Muscle of back (tissue), 13 donors: ENCODE results near the gene WARS2. TPM values are rescaled to one million over a fixed set of nuclear protein-coding genes. Genes with fewer than 3 reads are reported as not detected.
"Not testable (repeated sequence)": the region's sequence is repeated elsewhere in the genome, so short reads cannot be mapped to it uniquely, and the experiment has no call there.

ENCODE experiments used
- DNase-seq, 3 donors: peaks; one replicate each; pipeline versions ENCODE4 v3.0.0 to v3.0.0-alpha.2; 2013
- long read RNA-seq, 9 donors: transcript quantifications; one replicate each; lab custom pipeline, GENCODE V29; 2026
- polyA plus RNA-seq, 10 donors: library from polyadenylated mRNA; unstranded; fragments of 120-200 nt; gene quantifications; one replicate each; pipeline ENCODE4 v1.2.1, GENCODE V29; 2013; ENCODE audit not compliant: insufficient read length in 10 of 10

The WARS2 gene
- polyA plus RNA-seq, result 10 to 100 TPM; 15.3 to 24.5 (median 20.6) TPM
- long read RNA-seq, donor 1, partial matches to known transcripts, result 0 of 5 reads
- long read RNA-seq, donor 1, other reads (novel, unspliced or antisense), result 0 of 5 reads
- long read RNA-seq, donor 2, transcript WARS2-201 (6 exons, 2,800 nt), result major isoform, 6 of 6 reads
- long read RNA-seq, donor 2, partial matches to known transcripts, result 0 of 6 reads
- long read RNA-seq, donor 2, other reads (novel, unspliced or antisense), result 0 of 6 reads
- long read RNA-seq, donor 3, result 0 reads
- long read RNA-seq, donor 4, partial matches to known transcripts, result 0 of 4 reads
- long read RNA-seq, donor 4, other reads (novel, unspliced or antisense), result 0 of 4 reads
- long read RNA-seq, donor 5, partial matches to known transcripts, result 0 of 4 reads
- long read RNA-seq, donor 5, other reads (novel, unspliced or antisense), result 0 of 4 reads
- long read RNA-seq, donor 6, partial matches to known transcripts, result 0 of 1 reads
- long read RNA-seq, donor 6, other reads (novel, unspliced or antisense), result 0 of 1 reads
- long read RNA-seq, donor 7, partial matches to known transcripts, result 0 of 5 reads
- long read RNA-seq, donor 7, other reads (novel, unspliced or antisense), result 0 of 5 reads
- long read RNA-seq, donor 8, partial matches to known transcripts, result 0 of 3 reads
- long read RNA-seq, donor 8, other reads (novel, unspliced or antisense), result 0 of 3 reads
- long read RNA-seq, donor 9, partial matches to known transcripts, result 0 of 1 reads
- long read RNA-seq, donor 9, other reads (novel, unspliced or antisense), result 0 of 1 reads

- peak; percentile 98 to 99 (median 98) for DNase-seq
These were observed at the start of gene WARS2 for GRCh38 chr1:119140177-119141019. Gene WARS2, minus strand, starts transcription at chr1:119140653. Its CDS starts 9 bp downstream, at chr1:119140644.

- peak in 2 of 3 donors; percentile 1 to 29 for DNase-seq
These were observed 48.5 kb upstream of the WARS2 start for GRCh38 chr1:119188926-119189325.

DNA sequence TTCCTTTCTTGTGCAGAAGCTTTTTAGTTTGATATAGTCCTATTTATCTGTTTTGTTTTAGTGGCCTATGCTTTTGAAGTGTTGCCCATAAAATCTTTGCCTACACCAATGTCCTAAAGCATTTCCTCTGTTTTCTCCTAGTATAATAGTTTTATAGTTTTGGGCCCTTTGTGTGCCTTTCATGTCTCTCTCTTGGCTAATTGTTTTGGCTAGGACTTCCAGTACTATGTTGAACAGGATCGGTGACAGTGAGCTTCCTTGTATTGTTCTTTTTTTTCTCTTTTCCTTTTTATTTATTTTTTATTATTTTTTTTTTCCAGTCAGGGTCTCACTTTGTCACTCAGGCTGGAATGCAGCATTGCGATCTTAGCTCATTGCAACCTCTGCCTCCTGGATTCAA is 47.0 kb upstream of the WARS2 start:
- DNase-seq, result no peak

- no peak for DNase-seq
These were observed 46.0 kb upstream of the WARS2 start for GRCh38 chr1:119186471-119186870.

DNA sequence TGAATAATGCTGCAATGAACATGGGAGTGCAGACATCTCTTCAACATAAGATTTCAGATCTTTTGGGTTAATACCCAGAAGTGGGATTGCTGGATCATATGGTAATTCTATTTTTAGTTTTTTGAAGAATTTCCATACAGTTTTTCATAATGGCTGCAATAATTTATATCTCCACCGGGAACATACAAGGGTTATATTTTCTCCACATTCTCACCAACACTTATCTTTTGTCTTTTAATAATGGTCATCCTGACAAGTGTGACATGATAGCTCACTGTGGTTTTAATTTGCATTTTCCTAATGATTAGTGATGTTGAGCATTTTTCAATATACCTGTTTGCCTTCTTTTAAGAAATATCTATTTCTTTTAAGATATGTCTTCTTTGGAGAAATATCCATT is 44.5 kb upstream of the WARS2 start:
- DNase-seq, result no peak

DNA sequence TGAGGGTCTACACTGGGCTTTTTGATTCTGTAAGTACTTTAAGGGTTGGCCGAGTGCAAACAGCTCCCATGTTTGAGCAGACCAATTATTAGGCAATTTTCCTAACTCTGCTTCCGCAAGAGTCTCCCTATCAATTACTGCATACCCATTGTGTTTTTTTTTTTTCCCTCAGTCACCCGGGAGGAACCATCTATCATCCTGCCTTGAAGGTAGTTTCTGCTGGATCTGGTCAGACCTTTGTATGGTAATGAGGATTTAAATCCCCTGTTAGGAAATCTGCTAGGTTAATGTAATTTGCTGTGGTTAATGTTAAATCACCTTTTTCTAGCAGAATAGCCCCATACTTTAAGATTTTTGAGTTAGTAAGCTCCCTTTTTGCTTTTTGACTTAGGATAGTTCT is 40.8 kb upstream of the WARS2 start:
- no peak for DNase-seq

GRCh38 chr1:119179051-119179450 is 38.6 kb upstream of the WARS2 start:
- no peak for DNase-seq

GRCh38 chr1:119172927-119173326 is 32.5 kb upstream of the WARS2 start:
- not testable (repeated sequence) for DNase-seq

- not testable (repeated sequence) for DNase-seq
These were observed 31.0 kb upstream of the WARS2 start for GRCh38 chr1:119171381-119172010.

DNA sequence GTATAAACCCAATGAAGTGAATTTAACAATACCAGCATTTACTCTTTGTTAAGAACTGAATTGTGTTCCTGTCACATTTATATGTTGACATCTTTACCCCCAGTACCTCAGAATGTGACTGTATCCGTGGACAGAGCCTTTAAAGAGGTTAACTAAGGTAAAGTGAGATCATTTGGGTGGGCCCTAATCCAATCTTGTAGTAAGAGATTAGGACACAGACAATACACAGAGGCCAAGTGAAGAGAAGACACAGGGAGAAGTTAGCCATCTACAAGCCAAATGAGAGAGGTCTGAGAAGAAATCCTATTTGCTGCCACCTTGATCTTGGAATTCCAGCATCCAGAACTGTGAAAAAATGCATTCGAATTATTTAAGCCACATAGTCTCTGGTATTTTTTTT is 22.9 kb upstream of the WARS2 start:
- DNase-seq, result no peak

- peak; percentile 61 to 88 (median 73) for DNase-seq
These were observed 20.4 kb upstream of the WARS2 start for GRCh38 chr1:119160866-119161265.

DNA sequence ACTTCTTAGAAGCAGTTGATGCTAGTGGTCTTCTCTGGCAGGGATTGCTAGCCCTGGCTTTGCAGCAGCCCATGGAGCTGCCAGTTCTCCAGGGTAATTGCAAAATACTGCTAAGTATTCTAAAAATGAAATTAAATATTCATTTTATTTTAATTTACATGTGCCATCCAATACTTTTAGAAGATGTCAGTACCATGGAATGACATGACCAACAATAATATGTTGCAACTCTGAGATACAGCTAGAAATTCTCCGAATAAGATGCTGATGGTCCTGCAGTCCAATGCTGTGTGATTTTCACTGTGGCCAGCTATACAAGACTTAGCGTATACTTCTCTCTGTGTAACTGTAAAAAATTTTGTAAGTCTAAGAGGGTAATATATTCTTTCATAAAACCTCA is 20.0 kb upstream of the WARS2 start:
- peak in 1 of 3 donors; percentile 7 for DNase-seq

GRCh38 chr1:119159966-119160365 is 19.5 kb upstream of the WARS2 start:
- peak; percentile 33 to 74 (median 51) for DNase-seq

DNA sequence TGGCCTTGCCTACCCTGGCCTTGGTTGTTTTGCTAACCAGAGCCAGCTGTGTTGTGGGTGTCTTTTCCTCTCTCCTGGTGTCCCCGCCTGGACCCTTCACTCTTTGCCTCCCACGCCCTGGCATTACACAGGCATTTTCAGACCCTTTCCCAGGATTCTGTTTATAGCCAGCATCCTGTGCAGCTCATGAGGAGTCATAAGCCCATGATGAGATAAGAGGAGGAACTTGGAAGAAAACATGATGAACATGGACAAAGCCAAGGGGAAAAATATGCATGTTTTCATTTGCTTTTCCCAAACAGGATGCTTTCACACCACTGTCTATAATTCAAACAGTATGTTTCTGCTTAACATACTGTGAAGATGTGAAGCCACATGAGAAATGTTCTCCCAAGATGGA is 18.7 kb upstream of the WARS2 start:
- DNase-seq, result peak in 1 of 3 donors; percentile 47

- DNase-seq, result not testable (repeated sequence)
These were observed 16.3 kb upstream of the WARS2 start for GRCh38 chr1:119156761-119157160.

DNA sequence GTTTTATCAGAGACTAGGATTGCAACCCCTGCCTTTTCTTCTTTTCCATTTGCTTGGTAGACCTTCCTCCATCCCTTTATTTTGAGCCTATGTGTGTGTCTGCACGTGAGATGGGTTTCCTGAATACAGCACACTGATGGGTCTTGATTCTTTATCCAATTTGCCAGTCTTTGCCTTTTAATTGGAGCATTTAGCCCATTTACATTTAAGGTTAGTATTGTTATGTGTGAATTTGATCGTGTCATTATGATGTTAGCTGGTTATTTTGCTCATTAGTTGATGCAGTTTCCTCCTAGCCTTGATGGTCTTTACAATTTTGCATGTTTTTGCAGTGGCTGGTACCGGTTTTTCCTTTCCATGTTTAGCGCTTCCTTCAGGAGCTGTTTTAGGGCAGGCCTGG is 14.6 kb upstream of the WARS2 start:
- DNase-seq, result not testable (repeated sequence)

- DNase-seq, result no peak
These were observed 9.7 kb upstream of the WARS2 start for GRCh38 chr1:119150150-119150549.

GRCh38 chr1:119147661-119148090 is 7.2 kb upstream of the WARS2 start:
- DNase-seq, result peak; percentile 24 to 70 (median 28)

GRCh38 chr1:119146466-119146865 is 6.0 kb upstream of the WARS2 start:
- no peak for DNase-seq

DNA sequence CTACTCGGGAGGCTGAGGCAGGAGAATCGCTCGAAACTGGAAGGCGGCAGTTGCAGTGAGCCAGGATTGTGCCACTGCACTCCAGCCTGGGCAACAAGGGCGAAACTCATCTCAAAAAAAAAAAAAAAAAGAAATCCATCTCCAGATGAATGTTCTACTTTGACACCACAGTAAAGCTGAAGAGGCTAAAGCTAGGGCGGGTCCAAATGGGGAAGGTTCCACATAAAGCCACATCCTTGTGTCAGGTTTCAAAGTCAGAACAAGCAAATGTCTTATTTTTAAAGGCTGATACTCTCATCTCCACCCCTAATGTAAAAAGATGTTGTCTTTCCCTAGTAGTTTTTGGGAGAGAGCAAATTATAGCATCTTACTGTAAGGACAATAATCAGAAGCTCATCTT is 4.4 kb upstream of the WARS2 start:
- no peak for DNase-seq

DNA sequence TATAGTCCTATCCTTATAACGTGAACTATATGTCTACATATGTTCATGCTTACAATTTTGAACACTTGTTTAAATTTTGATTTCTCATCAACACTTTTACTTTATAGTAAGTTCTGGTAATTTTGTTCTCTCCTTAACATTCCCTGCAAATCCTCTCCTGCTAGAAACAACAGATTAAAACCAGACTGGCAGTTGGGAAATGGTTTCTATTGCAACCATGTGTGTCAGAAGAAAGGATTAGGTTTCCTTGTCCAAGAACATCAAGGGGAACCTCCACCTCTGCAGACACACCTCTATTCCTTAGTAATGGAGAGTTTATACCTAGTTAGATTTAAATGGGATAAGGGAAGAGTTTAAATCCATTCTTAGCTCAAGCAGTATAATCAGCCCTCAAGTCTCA is 3.3 kb upstream of the WARS2 start:
- no peak for DNase-seq
